OCI-LY1 (cell line): ENCODE results near the gene PNO1.
"Not testable (repeated sequence)": the region's sequence is repeated elsewhere in the genome, so short reads cannot be mapped to it uniquely, and the experiment has no call there.

Experiments
- H2AFZ ChIP-seq: fragments of 200-600 bp; sonication (generic), shearing (Covaris generic); 2 replicates; pipeline ENCODE4 v1.6.0; 2014; ENCODE audit warnings: antibody characterized with exemption, mild to moderate bottlenecking, low read length
- H3F3A ChIP-seq: fragments of 200-600 bp; sonication (generic), shearing (Covaris generic); 2 replicates; pipeline ENCODE4 v1.6.0; 2014; ENCODE audit warnings: mild to moderate bottlenecking, antibody characterized with exemption, low read length, moderate library complexity; ENCODE audit not compliant: insufficient read depth
- H3K27ac ChIP-seq: fragments of 200-600 bp; sonication (generic); 2 replicates; pipeline ENCODE4 v1.5.1; 2014; ENCODE audit warnings: low read length, mixed run types, mild to moderate bottlenecking, low read depth; ENCODE audit not compliant: poor library complexity, severe bottlenecking
- H3K27me3 ChIP-seq: fragments of 200-600 bp; sonication (generic); 2 replicates; pipeline ENCODE4 v1.6.0; 2014; ENCODE audit warnings: antibody characterized with exemption, mild to moderate bottlenecking, low read length, moderate library complexity; ENCODE audit not compliant: insufficient read depth
- H3K36me3 ChIP-seq: fragments of 200-600 bp; sonication (generic); 2 replicates; pipeline ENCODE4 v1.6.1; 2014; ENCODE audit warnings: mild to moderate bottlenecking, antibody characterized with exemption, low read length, moderate library complexity, mixed read lengths; ENCODE audit not compliant: insufficient read depth
- H3K4me1 ChIP-seq: fragments of 200-600 bp; sonication (generic); 2 replicates; pipeline ENCODE4 v1.5.1; 2014; ENCODE audit warnings: mild to moderate bottlenecking, low read length, moderate library complexity; ENCODE audit not compliant: insufficient read depth, severe bottlenecking
- H3K4me2 ChIP-seq: fragments of 200-600 bp; sonication (generic), shearing (Covaris generic); 2 replicates; pipeline ENCODE4 v1.6.1; 2014; ENCODE audit warnings: low read length
- H3K4me3 ChIP-seq: fragments of 200-600 bp; sonication (generic); 2 replicates; pipeline ENCODE4 v1.5.1; 2014; ENCODE audit warnings: low read length, low read depth, mild to moderate bottlenecking, mixed read lengths; ENCODE audit not compliant: poor library complexity, severe bottlenecking
- H3K79me2 ChIP-seq: fragments of 200-600 bp; shearing (Covaris generic); 2 replicates; pipeline ENCODE4 v1.6.1; 2016; ENCODE audit warnings: mixed run types, low read length, mixed read lengths; ENCODE audit not compliant: insufficient read depth
- H3K9ac ChIP-seq: fragments of 200-600 bp; sonication (generic), shearing (Covaris generic); 2 replicates; pipeline ENCODE4 v1.6.1; 2014; ENCODE audit warnings: mild to moderate bottlenecking, low read length, mixed read lengths
- H3K9me2 ChIP-seq: fragments of 200-600 bp; sonication (generic), shearing (Covaris generic); 2 replicates; pipeline ENCODE4 v1.6.1; 2014; ENCODE audit warnings: low read depth, mild to moderate bottlenecking, low read length, mixed read lengths
- H3K9me3 ChIP-seq: fragments of 200-600 bp; shearing (Covaris generic); 2 replicates; pipeline ENCODE4 v1.6.1; 2014; ENCODE audit warnings: low read length, mixed read lengths
- H4K20me1 ChIP-seq: fragments of 200-600 bp; sonication (generic), shearing (Covaris generic); 2 replicates; pipeline ENCODE4 v1.6.0; 2016; ENCODE audit warnings: mild to moderate bottlenecking, low read length; ENCODE audit not compliant: insufficient read depth
- CTCF ChIP-seq: fragments of 200-600 bp; sonication (generic), shearing (Covaris generic); IDR thresholded peaks from 2 replicates; pipeline ENCODE4 v1.5.1; 2017; ENCODE audit warnings: mild to moderate bottlenecking, antibody characterized with exemption, low read length, moderate library complexity, mixed read lengths
- EZH2 ChIP-seq: fragments of 200-600 bp; sonication (generic), shearing (Covaris generic); IDR thresholded peaks from 2 replicates; pipeline ENCODE4 v1.8.0; 2017; ENCODE audit warnings: borderline replicate concordance, mixed run types, mild to moderate bottlenecking, antibody characterized with exemption, low read length, moderate library complexity, mixed read lengths

PNO1 gene

GRCh38 chr2:68115965-68116364 lies 41.7 kb upstream of the PNO1 start:
- no peaks in the 10 kb centered on the region for H4K20me1 ChIP-seq
- no peaks in the 10 kb centered on the region for H3K27me3 ChIP-seq
- H3K9ac ChIP-seq = no peak overlapping the region
- H3K4me3 ChIP-seq = no peak overlapping the region
- no peak overlapping the region for H2AFZ ChIP-seq
- no peak overlapping the region for H3K4me2 ChIP-seq
- no peaks in the 10 kb centered on the region for H3K9me2 ChIP-seq
- peaks cover 19% of the 10 kb centered on the region for H3K4me1 ChIP-seq
- no peaks in the 10 kb centered on the region for H3K9me3 ChIP-seq
- no peaks in the 10 kb centered on the region for H3K79me2 ChIP-seq
- H3F3A ChIP-seq = no peaks in the 10 kb centered on the region
- TF ChIP-seq EZH2 = no peak
- TF ChIP-seq CTCF = no peak
- H3K27ac ChIP-seq = no peak overlapping the region
- H3K36me3 ChIP-seq = no peaks in the 10 kb centered on the region

GRCh38 chr2:68117922-68118321 lies 39.8 kb upstream of the PNO1 start:
- H3K9ac ChIP-seq, H3K36me3 ChIP-seq, H3F3A ChIP-seq, H3K4me3 ChIP-seq, H3K9me3 ChIP-seq, H4K20me1 ChIP-seq, H3K79me2 ChIP-seq, H3K4me2 ChIP-seq, H3K27me3 ChIP-seq, H3K9me2 ChIP-seq, H3K27ac ChIP-seq, H2AFZ ChIP-seq: not testable (repeated sequence)
- peaks cover 38% of the 10 kb centered on the region for H3K4me1 ChIP-seq

GRCh38 chr2:68118816-68119215 lies 38.9 kb upstream of the PNO1 start:
- no peak overlapping the region for H3K9ac ChIP-seq
- no peaks in the 10 kb centered on the region for H4K20me1 ChIP-seq
- TF ChIP-seq CTCF (no peak), EZH2 (no peak)
- no peaks in the 10 kb centered on the region for H3K9me2 ChIP-seq
- H3K4me1 ChIP-seq = peaks cover 39% of the 10 kb centered on the region
- no peak overlapping the region for H3K4me3 ChIP-seq
- no peaks in the 10 kb centered on the region for H3K27me3 ChIP-seq
- no peaks in the 10 kb centered on the region for H3K9me3 ChIP-seq
- H2AFZ ChIP-seq = peak overlapping the region; percentile 78
- H3K36me3 ChIP-seq = no peaks in the 10 kb centered on the region
- 0 out of 2 replicates have a peak, but pooled peaks cover 3% of the 10 kb centered on the region for H3F3A ChIP-seq
- no peak overlapping the region for H3K27ac ChIP-seq
- peak overlapping the region; percentile 15; the same call in 1 of the 2 replicates for H3K4me2 ChIP-seq
- no peaks in the 10 kb centered on the region for H3K79me2 ChIP-seq

- no peaks in the 10 kb centered on the region for H3K36me3 ChIP-seq
- TF ChIP-seq CTCF (no peak), EZH2 (no peak)
- no peaks in the 10 kb centered on the region for H3K9me3 ChIP-seq
- H3K9ac ChIP-seq = no peak overlapping the region
- H3K4me2 ChIP-seq = no peak overlapping the region
- H4K20me1 ChIP-seq = no peaks in the 10 kb centered on the region
- H3F3A ChIP-seq = 0 out of 2 replicates have a peak, but pooled peaks cover 3% of the 10 kb centered on the region
- no peak overlapping the region for H3K4me3 ChIP-seq
- no peaks in the 10 kb centered on the region for H3K9me2 ChIP-seq
- H3K27ac ChIP-seq = no peak overlapping the region
- peak overlapping the region; percentile 78; the same call in 1 of the 2 replicates for H2AFZ ChIP-seq
- H3K79me2 ChIP-seq = no peaks in the 10 kb centered on the region
- H3K27me3 ChIP-seq = no peaks in the 10 kb centered on the region
- H3K4me1 ChIP-seq = peaks cover 39% of the 10 kb centered on the region
Measured at GRCh38 chr2:68119504-68119903, 38.2 kb upstream of the PNO1 start.
